Measurements from ENCODE around the gene TNRC18.
"Not testable (repeated sequence)": the region's sequence is repeated elsewhere in the genome, so short reads cannot be mapped to it uniquely, and the experiment has no call there.

TNRC18 gene

DNA sequence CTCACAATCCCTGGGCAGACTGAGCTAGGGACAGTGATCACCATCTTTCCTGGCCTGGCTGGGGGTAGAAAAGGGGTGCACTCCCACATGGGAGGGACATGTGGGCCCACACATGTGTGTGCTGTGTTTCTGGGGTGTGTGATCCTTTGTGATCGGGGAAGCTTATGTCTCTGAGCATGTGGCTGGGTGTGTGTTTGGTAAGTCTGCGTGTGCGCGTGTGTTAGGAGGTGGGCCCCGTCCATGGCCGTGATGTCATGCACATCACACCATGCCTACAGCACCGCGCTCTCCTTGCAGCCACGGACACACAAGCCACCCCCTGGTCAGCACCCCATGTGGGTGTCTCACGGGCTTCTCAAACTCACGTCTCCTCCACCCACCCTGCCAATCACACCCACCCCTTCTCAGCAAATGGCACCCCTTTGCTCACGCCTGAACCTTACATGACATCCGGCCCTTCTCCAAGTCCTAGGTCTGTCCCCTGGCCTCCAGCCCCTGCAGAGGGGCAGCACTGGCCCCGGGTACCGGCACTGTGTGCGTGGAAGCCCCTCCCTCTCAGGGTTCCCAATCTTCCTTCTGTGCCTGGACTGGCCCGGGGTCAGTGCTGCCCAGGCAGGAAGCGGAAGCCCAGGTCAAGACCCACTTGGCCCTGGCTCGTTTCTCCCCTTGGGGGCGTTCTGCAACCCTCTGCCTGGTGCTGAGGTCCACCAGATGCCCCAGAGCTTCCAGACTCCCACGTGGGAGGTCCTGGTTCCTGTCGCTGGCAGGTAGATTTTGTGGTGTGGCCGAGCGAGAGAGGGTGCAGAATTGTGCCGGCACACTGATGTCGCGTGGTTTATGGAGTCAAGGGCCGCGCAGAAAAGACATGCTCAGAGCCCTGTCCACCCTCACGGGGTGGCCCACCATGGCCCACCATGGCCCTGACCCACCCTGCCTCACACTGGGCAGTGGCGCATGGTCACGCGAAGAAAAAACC lies 128.3 kb downstream of the TNRC18 start:
- H3K4me3 ChIP-seq (ENCODE audit: low read depth, low read length), result no peak overlapping the region
- TF ChIP-seq, protein P1, sequence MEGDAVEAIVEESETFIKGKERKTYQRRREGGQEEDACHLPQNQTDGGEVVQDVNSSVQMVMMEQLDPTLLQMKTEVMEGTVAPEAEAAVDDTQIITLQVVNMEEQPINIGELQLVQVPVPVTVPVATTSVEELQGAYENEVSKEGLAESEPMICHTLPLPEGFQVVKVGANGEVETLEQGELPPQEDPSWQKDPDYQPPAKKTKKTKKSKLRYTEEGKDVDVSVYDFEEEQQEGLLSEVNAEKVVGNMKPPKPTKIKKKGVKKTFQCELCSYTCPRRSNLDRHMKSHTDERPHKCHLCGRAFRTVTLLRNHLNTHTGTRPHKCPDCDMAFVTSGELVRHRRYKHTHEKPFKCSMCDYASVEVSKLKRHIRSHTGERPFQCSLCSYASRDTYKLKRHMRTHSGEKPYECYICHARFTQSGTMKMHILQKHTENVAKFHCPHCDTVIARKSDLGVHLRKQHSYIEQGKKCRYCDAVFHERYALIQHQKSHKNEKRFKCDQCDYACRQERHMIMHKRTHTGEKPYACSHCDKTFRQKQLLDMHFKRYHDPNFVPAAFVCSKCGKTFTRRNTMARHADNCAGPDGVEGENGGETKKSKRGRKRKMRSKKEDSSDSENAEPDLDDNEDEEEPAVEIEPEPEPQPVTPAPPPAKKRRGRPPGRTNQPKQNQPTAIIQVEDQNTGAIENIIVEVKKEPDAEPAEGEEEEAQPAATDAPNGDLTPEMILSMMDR (IDR thresholded peaks at IDR 0.05; ENCODE audit: low read depth, low read length, missing control alignments), result no peak
- no peak for DNase-seq (ENCODE audit: low read depth)

DNA sequence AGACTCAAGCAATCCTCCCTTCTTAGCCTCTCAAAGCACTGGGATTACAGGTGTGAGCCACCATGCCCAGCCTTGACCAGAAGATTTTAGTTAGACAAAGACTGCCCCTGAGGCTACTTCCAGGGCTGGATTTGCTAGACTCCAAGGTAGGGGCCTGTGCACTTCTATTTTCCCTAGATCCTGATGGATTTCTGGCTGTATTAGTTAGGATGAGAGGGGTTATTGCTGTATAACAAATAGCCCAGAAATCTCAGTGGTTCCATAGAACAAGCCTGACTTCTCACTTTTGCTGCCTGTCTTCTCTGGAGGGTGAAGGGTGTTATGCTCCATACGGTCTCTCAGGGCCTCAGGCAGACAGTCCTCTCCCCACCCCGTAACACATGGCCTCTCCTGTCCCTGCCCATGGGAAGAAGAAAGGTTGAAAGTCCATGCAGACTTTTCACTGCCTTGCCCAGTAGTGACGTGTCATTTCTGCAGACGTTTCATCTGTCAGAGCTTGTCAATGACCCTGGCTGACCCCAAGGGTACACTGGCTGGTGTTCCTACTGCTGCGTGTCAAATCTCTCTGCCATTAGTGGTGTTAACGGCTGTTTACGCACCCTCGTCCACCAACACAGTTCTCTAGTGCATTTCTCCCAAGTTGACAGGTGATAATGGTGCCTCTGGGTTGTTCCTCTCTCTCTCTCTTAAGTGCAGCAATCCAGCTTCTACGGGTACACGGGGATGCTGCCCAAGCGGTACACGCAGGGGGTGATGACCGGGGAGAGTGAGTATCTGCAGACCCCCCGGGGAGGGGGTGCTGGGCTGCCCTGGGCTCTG lies 129.3 kb downstream of the TNRC18 start:
- no peak overlapping the region for H3K4me3 ChIP-seq (ENCODE audit: low read depth, low read length)
- TF ChIP-seq, protein P1 (IDR thresholded peaks at IDR 0.05; ENCODE audit: low read depth, low read length, missing control alignments), result no peak
- DNase-seq (ENCODE audit: low read depth), result no peak

DNA sequence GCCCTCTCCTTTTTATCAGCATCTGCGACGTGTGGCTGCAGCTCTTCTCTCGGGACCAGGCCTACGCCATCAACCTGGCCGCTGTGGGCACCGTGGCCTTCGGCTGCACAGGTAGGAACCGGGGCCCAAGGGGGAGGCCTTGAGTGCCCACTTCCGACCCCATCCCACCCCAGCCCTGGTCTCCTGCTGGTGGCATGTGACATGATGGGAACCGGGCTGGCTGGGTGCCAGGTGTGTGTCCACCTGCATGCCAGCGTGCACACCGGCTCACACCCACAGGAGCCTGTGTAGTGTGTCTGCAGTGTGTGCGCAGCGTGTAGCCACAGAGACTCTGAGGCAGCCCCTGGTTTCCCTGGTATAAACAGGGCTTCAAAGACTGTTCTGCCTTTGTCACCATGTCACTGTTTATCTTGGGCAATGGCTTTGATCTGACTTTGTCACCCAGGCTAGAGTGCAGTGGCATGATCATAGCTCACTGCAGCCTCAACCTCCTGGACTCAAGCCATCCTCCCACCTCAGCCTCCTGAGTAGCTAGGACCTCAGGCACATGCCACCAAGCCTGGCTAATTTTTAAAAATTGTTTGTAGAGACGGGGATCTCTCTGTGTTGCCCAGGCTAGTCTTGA lies 131.8 kb downstream of the TNRC18 start:
- DNase-seq (ENCODE audit: low read depth), result not testable (repeated sequence)

DNA sequence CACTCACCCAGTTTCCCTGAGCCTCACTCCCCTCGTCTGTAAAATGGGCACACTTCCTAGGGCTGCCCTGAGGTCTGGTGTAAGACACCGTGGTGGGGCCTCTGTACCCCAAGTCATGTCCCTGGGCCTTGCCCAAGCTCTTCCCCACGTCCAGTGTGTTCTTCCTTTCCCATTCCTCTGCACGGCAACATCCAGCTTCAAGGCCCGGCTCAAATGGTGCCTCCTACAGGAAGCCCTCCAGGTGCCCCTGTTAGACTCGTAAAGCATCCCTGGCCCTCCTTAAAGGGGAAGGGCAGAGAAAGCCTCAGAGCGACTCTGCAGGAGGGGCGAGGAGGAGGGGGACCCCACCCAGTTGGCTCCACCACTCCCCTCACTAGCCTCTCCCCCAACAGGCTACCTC lies 132.3 kb downstream of the TNRC18 start:
- TF ChIP-seq, protein P1 (IDR thresholded peaks at IDR 0.05; ENCODE audit: low read depth, low read length, missing control alignments), result no peak
- no peak for DNase-seq (ENCODE audit: low read depth)
- no peak overlapping the region for H3K4me3 ChIP-seq (ENCODE audit: low read depth, low read length)

More for the DNA sequence above, 131.8 kb downstream of the TNRC18 start:
- H3K4me3 ChIP-seq (ENCODE audit: low read depth, low read length), result not testable (repeated sequence)

DNA sequence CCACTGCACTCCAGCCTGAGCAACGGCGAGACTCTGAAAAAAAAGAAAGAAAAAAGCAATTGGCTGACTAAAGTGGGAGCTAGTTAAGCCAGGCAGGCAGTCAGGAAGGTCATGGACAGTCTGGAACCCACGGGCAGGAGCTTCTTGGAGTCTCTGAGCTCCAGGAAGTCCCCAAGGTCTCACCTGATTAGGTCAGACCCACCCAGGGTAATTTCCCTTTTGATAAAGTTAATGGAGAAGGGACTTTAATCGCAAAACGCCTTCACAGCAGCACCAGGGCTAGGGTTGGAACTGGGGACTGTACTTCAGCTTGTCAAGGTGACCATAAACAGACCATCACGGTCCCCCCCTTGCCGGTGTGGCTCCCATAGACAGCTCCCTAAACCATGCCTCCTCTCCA lies 134.3 kb downstream of the TNRC18 start:
- TF ChIP-seq, protein P1 (IDR thresholded peaks at IDR 0.05; ENCODE audit: low read depth, low read length, missing control alignments), result no peak

DNA sequence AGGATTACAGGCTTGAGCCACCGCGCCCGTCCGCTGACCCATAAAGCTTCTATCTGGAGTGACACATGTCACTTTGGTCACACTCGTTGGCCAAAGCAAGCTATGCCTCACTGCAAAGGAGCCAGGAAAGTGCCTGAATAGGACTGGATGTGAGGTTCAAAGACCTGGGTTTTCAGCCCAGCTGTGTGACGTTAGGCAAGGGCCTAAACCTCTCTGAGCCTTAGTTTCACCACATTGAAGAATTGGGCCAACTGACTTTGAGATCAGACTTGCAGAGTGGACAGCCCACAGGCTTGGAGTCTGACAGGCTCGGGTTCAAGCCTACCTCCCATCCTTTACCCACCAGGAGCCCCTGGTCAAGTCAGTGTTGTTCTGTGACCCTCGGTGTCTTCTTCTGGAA lies 135.1 kb downstream of the TNRC18 start:
- H3K4me3 ChIP-seq (ENCODE audit: low read depth, low read length); DNase-seq (ENCODE audit: low read depth): not testable (repeated sequence)

More for the DNA sequence above, 134.3 kb downstream of the TNRC18 start:
- H3K4me3 ChIP-seq (ENCODE audit: low read depth, low read length), result no peak overlapping the region
- no peak for DNase-seq (ENCODE audit: low read depth)

DNA sequence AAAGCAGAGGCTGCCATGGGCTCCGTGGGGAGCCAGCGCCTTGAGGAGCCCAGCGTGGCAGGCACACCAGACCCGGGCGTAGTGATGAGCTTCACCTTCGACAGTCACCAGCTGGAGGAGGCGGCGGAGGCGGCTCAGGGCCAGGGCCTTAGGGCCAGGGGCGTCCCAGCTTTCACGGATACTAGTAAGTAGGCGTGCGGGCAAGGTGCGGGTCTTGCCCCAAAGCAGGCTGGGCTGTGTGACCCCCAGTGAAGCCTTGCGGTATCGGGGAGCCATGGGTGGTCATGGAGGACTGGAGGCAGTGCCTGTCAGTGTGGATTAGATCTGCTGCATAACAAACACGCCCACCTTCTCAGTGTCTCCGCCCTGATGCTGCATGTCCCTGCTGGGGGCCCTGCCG lies 135.8 kb downstream of the TNRC18 start:
- DNase-seq (ENCODE audit: low read depth), result no peak
- H3K4me3 ChIP-seq (ENCODE audit: low read depth, low read length), result no peak overlapping the region
- TF ChIP-seq, protein P1 (IDR thresholded peaks at IDR 0.05; ENCODE audit: low read depth, low read length, missing control alignments), result no peak

DNA sequence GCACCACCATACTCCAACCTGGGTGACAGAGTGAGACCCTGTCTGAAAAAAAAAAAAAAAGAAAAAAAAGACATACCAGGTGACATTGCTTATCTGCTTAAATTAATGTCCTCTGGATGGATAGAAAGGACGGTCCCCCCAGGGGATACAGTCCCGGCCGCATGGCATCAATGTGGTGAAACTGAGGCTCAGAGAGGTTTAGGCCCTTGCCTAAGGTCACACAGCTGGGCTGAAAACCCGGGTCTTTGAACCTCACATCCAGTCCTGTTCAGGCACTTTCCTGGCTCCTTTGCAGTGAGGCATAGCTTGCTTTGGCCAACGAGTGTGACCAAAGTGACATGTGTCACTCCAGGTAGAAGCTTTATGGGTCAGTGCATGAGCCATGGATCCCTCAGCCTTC lies 136.3 kb downstream of the TNRC18 start:
- not testable (repeated sequence) for DNase-seq (ENCODE audit: low read depth); H3K4me3 ChIP-seq (ENCODE audit: low read depth, low read length)
